ENCODE results near the gene TMEM138.

Gene TMEM138

DNA sequence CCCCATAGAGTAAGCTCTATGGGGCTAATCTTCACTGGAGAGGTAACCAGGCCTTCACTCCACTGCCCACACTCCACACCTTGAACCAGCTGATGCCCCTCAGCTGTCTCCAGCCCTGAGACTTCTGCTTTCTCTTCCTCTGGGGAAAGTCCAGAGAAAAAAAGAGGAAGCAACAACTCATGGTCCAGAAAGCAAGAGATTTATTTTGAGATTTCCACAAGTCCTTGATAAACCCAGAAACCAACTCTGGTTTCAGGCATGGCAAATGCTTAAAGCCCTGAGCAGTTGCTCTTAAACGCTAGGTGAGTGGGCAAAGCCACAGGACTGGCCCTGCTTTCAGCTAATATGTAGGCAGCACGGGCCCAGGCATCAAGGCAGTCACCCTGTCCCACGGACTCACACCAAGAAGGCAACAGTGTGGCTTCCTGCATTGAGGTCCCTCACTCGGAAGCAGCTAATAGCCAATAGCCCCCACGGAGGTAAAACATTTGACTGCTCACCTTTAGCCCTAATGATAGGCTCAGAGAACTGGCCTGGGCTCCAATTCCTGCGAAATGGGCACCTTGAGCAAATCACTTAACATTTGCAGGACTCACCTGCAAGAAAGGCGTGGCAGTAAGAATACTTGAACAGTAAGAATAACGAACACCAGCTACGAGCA lies 4.8 kb upstream of the TMEM138 start:
- TF ChIP-seq, protein P1, sequence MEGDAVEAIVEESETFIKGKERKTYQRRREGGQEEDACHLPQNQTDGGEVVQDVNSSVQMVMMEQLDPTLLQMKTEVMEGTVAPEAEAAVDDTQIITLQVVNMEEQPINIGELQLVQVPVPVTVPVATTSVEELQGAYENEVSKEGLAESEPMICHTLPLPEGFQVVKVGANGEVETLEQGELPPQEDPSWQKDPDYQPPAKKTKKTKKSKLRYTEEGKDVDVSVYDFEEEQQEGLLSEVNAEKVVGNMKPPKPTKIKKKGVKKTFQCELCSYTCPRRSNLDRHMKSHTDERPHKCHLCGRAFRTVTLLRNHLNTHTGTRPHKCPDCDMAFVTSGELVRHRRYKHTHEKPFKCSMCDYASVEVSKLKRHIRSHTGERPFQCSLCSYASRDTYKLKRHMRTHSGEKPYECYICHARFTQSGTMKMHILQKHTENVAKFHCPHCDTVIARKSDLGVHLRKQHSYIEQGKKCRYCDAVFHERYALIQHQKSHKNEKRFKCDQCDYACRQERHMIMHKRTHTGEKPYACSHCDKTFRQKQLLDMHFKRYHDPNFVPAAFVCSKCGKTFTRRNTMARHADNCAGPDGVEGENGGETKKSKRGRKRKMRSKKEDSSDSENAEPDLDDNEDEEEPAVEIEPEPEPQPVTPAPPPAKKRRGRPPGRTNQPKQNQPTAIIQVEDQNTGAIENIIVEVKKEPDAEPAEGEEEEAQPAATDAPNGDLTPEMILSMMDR (IDR thresholded peaks at IDR 0.05; ENCODE audit: low read depth, low read length) = no peak
- DNase-seq (ENCODE audit: extremely low read depth, low read depth) = no peak

DNA sequence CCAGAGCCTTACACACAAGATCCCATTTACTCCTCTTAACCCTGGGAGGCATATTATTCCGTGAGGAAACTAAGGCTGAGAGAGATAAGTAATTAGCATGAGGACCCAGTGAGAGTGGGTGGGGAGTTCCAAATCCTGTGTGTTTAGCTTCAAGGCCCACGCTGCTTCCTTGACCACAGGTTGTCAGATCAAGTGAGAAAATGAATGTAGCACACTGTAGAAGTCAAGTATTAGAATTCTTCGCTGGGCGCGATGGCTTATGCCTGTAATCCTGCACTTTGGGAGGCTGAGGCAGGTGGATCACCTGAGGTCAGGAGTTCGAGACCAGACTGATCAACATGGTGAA lies 4.3 kb upstream of the TMEM138 start:
- no peak for DNase-seq (ENCODE audit: extremely low read depth, low read depth)
- TF ChIP-seq, protein P1 (IDR thresholded peaks at IDR 0.05; ENCODE audit: low read depth, low read length) = no peak

DNA sequence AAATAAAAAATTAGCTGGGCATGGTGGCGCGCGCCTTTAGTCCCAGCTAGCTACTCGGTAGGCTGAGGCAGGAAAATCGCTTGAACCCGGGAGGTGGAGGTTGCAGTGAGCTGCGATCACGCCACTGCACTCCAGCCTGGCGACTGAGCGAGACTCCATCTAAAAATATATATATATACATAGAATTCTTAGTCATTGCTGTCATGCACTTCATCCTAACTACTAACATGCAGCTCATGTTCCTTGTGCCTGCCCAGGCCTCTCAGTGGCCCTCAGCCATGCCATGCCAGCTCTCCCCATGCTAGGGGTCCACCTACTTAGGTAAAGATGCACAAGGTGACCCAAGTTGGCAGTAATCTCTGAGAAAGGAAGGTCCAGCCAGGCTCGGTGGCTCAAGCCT lies 3.6 kb upstream of the TMEM138 start:
- TF ChIP-seq, protein P1 (IDR thresholded peaks at IDR 0.05; ENCODE audit: low read depth, low read length) = no peak
- no peak for DNase-seq (ENCODE audit: extremely low read depth, low read depth)

DNA sequence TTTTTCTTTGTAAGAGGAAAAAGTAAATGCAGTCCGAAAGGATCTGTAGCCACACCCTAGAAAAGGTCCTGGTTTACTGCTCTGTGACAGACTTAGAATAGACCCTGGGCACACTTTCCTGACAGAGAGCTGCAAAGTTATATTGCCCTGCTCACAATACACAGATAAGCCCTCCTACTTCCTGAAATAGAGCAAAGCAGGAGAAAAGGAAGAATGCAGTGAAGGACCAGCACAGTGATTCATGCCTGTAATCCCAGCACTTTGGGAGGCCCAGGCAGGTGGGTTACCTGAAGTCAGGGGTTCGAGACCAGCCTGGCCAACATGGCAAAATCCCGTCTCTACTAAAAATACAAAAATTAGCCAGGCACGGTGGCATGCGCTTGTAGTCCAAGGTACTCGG lies 2.7 kb upstream of the TMEM138 start:
- TF ChIP-seq, protein P1 (IDR thresholded peaks at IDR 0.05; ENCODE audit: low read depth, low read length) = no peak
- DNase-seq (ENCODE audit: extremely low read depth, low read depth) = no peak

DNA sequence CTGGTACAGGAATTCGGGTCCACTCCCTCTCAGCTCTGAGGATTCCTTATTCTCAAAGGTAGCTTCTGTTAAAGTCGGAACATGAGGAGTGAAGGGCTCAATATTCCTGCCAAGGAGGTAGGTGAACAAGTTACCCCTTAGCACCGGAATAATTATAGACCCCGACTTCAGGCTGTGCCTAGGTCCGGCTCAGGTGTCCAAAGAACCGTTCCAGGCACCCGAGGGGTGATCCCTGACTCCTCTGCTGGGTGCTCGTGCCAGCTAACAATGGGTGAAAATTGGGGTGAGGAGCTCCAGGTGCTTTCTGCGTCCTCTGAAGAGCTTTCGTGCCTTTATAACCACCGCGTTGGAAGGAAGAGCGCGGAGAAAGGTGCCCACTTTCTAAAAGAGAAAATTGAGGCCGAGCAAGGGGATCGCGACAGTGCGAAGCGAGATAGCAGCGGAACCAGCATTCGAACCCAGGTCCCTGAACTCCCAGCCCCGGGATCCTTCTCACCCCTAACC lies 885 bp upstream of the TMEM138 start:
- no peak for DNase-seq (ENCODE audit: extremely low read depth, low read depth)
- TF ChIP-seq, protein P1 (IDR thresholded peaks at IDR 0.05; ENCODE audit: low read depth, low read length) = no peak

DNA sequence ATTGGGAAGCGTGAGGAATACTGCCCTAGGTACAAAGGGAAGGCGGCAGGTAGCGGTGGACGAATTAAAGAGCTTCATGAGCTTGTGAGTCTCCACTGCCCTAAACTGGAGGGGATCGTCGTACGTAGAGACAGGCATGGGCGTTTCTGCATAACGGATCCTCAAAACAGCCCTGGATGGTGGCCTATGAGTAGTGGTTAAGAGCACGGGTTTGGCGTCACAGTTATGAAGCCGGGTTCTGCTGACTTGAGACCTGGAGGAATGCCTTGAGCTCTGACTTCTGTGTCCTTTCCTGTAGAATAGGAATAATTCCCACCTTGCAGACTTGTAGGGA lies 335 bp downstream of the TMEM138 start:
- TF ChIP-seq, protein P1 (IDR thresholded peaks at IDR 0.05; ENCODE audit: low read depth, low read length) = no peak

DNA sequence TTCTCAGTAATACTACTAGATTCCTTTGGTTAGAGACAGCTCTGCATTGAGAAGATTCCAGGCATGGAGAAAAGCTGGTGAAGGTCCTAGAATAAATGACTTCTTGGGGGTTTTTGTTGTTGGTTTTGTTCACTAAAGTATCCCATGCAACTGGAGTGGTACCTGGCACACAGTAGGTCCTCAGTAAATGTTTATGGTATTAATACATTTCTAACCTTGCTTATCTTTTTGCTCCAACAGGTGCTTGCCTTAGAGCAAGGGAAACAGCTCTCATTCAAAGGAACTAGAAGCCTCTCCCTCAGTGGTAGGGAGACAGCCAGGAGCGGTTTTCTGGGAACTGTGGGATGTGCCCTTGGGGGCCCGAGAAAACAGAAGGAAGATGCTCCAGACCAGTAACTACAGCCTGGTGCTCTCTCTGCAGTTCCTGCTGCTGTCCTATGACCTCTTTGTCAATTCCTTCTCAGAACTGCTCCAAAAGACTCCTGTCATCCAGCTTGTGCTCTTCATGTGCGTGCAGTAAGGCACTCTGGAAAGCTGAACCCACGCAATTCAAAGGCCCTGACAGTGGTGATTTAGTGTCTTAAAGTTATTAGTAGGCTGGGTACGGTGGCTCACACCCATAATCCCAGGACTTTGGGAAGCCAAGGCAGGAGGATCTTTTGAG lies 2.0 kb downstream of the TMEM138 start:
- TF ChIP-seq, protein P1 (IDR thresholded peaks at IDR 0.05; ENCODE audit: low read depth, low read length) = no peak
- DNase-seq (ENCODE audit: extremely low read depth, low read depth) = no peak

More for the DNA sequence above, 335 bp downstream of the TMEM138 start:
- DNase-seq (ENCODE audit: extremely low read depth, low read depth) = no peak
